Ishikawa (cell line): Measurements from ENCODE around the gene MAP7.

Experiments used
- CEBPB ChIP-seq: IDR thresholded peaks from 2 replicates; pipeline ENCODE4 v1.6.1; 2012
- EGR1 ChIP-seq: IDR thresholded peaks from 2 replicates; pipeline ENCODE4 v1.6.1; 2012
- EP300 ChIP-seq: IDR thresholded peaks from 2 replicates; pipeline ENCODE4 v1.6.1; 2012; ENCODE audit warnings: borderline replicate concordance
- MAX ChIP-seq: IDR thresholded peaks from 2 replicates; pipeline ENCODE4 v1.6.1; 2012
- RAD21 ChIP-seq: IDR thresholded peaks from 2 replicates; pipeline ENCODE4 v1.6.1; 2012; ENCODE audit warnings: low read depth
- REST ChIP-seq: IDR thresholded peaks from 2 replicates; pipeline ENCODE4 v1.6.1; 2012; ENCODE audit warnings: low read depth, mild to moderate bottlenecking
- TAF1 ChIP-seq: IDR thresholded peaks from 2 replicates; pipeline ENCODE4 v1.6.1; 2012; ENCODE audit warnings: low read depth, mild to moderate bottlenecking
- TEAD4 ChIP-seq: IDR thresholded peaks from 2 replicates; pipeline ENCODE4 v1.6.1; 2012
- USF1 ChIP-seq: IDR thresholded peaks from 2 replicates; pipeline ENCODE4 v1.6.1; 2012
- YY1 ChIP-seq: IDR thresholded peaks from 2 replicates; pipeline ENCODE4 v1.6.1; 2012; ENCODE audit warnings: low read depth
- ZBTB7A ChIP-seq: IDR thresholded peaks from 2 replicates; pipeline ENCODE4 v1.6.1; 2012; ENCODE audit warnings: low read depth

- TF ChIP-seq USF1 (no peak), TEAD4 (no peak), TAF1 (no peak), EP300 (no peak), REST (no peak), YY1 (no peak), CEBPB (no peak), EGR1 (no peak), RAD21 (no peak), ZBTB7A (no peak), MAX (no peak)
Measured at GRCh38 chr6:136362421-136363356, 187.5 kb downstream of the MAP7 start.
